ENCODE data around the gene SMG7. TPM values are rescaled to one million over a fixed set of nuclear protein-coding genes. Genes with fewer than 3 reads are reported as not detected.

SMG7 gene
- total RNA-seq, 1 experiment from 2014 or later, result 54.1 TPM

GRCh38 chr1:183586455-183586854 lies 114.2 kb downstream of the SMG7 start (continued):
- TF ChIP-seq CTCF (IDR thresholded peaks at IDR 0.05 in 2 of 3, conservative IDR thresholded peaks at IDR 0.05 in 1 of 3; ENCODE audit: borderline replicate concordance in 1 of 3, insufficient read depth in 1 of 3, low read depth in 2 of 3, low read length in 2 of 3), result no peak
- TF ChIP-seq MAX (IDR thresholded peaks at IDR 0.05), result no peak
- TF ChIP-seq SRF (IDR thresholded peaks at IDR 0.05; ENCODE audit: low read depth), result no peak

GRCh38 chr1:183586926-183587325 lies 114.6 kb downstream of the SMG7 start:
- H3K36me3 ChIP-seq (ENCODE audit: control insufficient read depth in 1 of 2, insufficient read depth in 2 of 2, low read length in 2 of 2), result no peaks in the 10 kb centered on the region
- H3K9me3 ChIP-seq (ENCODE audit: control insufficient read depth in 1 of 2, insufficient read depth in 1 of 2, low read depth in 1 of 2, low read length in 2 of 2), result no peaks in the 10 kb centered on the region
- ATAC-seq, result no peak
- DNase-seq (ENCODE audit: low read depth, low spot score), result no peak
- POLR2A ChIA-PET, result no interaction called here
- peaks cover 3% of the 10 kb centered on the region; the same call in 1 of the 2 replicates for H3K9me2 ChIP-seq (ENCODE audit: insufficient read depth)
- H2AFZ ChIP-seq (ENCODE audit: low read depth, low read length, poor library complexity, severe bottlenecking), result no peak overlapping the region
- no peak overlapping the region for H3K27ac ChIP-seq (ENCODE audit: low read depth, low read length)
- CTCF ChIA-PET, result no interaction called here
- no peak overlapping the region for H3K9ac ChIP-seq (ENCODE audit: low read length)
- RAD21 ChIA-PET (ENCODE audit: low non-redundant PET in 1 of 2, low total read pairs in 2 of 2, uncharacterized antibody in 2 of 2, unreplicated experiment in 2 of 2), result no interaction called here
- TF ChIP-seq EGR1 (IDR thresholded peaks at IDR 0.05; ENCODE audit: low read depth) (no peak), ZBTB33 (IDR thresholded peaks at IDR 0.05; ENCODE audit: extremely low read depth, insufficient replicate concordance, low read length) (no peak), CEBPB (IDR thresholded peaks at IDR 0.05; ENCODE audit: low read depth) (no peak), FOSL1 (IDR thresholded peaks at IDR 0.05; ENCODE audit: low read depth) (no peak), EZH2 (IDR thresholded peaks at IDR 0.05) (no peak), MAX (IDR thresholded peaks at IDR 0.05) (no peak), YY1 (IDR thresholded peaks at IDR 0.05; ENCODE audit: extremely low read depth, insufficient replicate concordance, low read depth, low read length) (no peak), ATF3 (IDR thresholded peaks at IDR 0.05) (no peak), TCF7L2 (IDR thresholded peaks at IDR 0.05; ENCODE audit: borderline replicate concordance, extremely low read depth, insufficient read depth, insufficient read length) (no peak), SIN3A (IDR thresholded peaks at IDR 0.05; ENCODE audit: low read depth) (no peak), CTCF (IDR thresholded peaks at IDR 0.05 in 2 of 3, conservative IDR thresholded peaks at IDR 0.05 in 1 of 3; ENCODE audit: borderline replicate concordance in 1 of 3, insufficient read depth in 1 of 3, low read depth in 2 of 3, low read length in 2 of 3) (no peak), ZFX (IDR thresholded peaks at IDR 0.05) (no peak), ZNF274 (IDR thresholded peaks at IDR 0.05; ENCODE audit: low read depth, low read length) (no peak)
- H3K4me2 ChIP-seq (ENCODE audit: low read length), result no peak overlapping the region
- no peak overlapping the region for H3K4me3 ChIP-seq (replicated peaks in 1 of 2; ENCODE audit: low read depth in 1 of 2, low read length in 2 of 2)
- no peaks in the 10 kb centered on the region for H3K79me2 ChIP-seq (ENCODE audit: insufficient read depth, low read length)
- H3K4me1 ChIP-seq (ENCODE audit: control insufficient read depth in 1 of 2, insufficient read depth in 2 of 2, low read length in 2 of 2), result peaks cover 0 to 7% of the 10 kb centered on the region in 2 experiments; a peak in 1 of 4 replicates
- H3K27me3 ChIP-seq (ENCODE audit: insufficient read depth, low read length), result no peaks in the 10 kb centered on the region
- no peaks in the 10 kb centered on the region for H4K20me1 ChIP-seq (ENCODE audit: insufficient read depth)
- intact Hi-C loops (cut with micrococcal nuclease), result no loop called here
- no TSS peak for BruUV-seq (replicated peaks)
